ENCODE data around the gene PPT2.

Gene PPT2

DNA sequence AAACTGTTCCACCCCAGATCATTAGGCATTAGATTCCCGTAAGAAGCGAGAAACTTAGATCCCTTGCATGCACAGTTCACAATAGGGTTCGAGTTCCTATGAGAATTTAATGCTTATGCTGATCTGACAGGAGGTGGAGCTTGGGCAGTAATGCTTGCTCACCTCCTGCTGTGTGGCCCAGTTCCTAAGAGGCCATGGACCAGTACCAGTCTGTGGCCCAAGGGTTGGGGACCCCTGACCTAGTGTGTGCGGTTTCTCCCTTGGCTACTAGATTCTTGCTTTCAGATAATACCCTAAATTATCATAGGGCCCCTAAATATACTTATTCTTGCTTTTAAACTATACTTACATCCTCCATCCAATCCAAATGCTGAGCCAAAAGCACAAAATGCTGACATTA lies 40.4 kb downstream of the PPT2 start:
- Histone ChIP-seq H3K27me3 (ENCODE audit: control insufficient read depth in 5 of 5, insufficient read depth in 4 of 5, low read length in 5 of 5) (peaks cover 0 to 4% (median 0%) of the 10 kb centered on the region in 5 donors), H3K9ac (ENCODE audit: low read length in 5 of 5) (no peak overlapping the region), H3K4me1 (ENCODE audit: control insufficient read depth in 5 of 5, insufficient read depth in 5 of 5, low read length in 5 of 5) (peaks cover 25 to 71% (median 48%) of the 10 kb centered on the region in 5 donors), H3K4me3 (ENCODE audit: low read depth in 1 of 5, low read length in 5 of 5) (no peak overlapping the region), H3K36me3 (ENCODE audit: control insufficient read depth in 5 of 5, insufficient read depth in 5 of 5, low read length in 5 of 5) (peaks cover 0 to 10% (median 0%) of the 10 kb centered on the region in 5 donors), H3K9me3 (ENCODE audit: control insufficient read depth in 5 of 5, low read length in 5 of 5) (no peaks in the 10 kb centered on the region), H3K27ac (ENCODE audit: low read depth, low read length) (peak overlapping the region; percentile 97)

GRCh38 chr6:32194825-32195651 lies 41.1 kb downstream of the PPT2 start:
- Histone ChIP-seq H3K4me1 (ENCODE audit: control insufficient read depth in 5 of 5, insufficient read depth in 5 of 5, low read length in 5 of 5) (peaks cover 25 to 70% (median 47%) of the 10 kb centered on the region in 5 donors), H3K36me3 (ENCODE audit: control insufficient read depth in 5 of 5, insufficient read depth in 5 of 5, low read length in 5 of 5) (peaks cover 0 to 10% (median 0%) of the 10 kb centered on the region in 5 donors), H3K9ac (ENCODE audit: low read length in 5 of 5) (peak overlapping the region; percentile 51 to 84 (median 61)), H3K4me3 (ENCODE audit: low read depth in 1 of 5, low read length in 5 of 5) (peak overlapping the region; percentile 52 to 62 (median 60)), H3K27me3 (ENCODE audit: control insufficient read depth in 5 of 5, insufficient read depth in 4 of 5, low read length in 5 of 5) (peaks cover 0 to 4% (median 0%) of the 10 kb centered on the region in 5 donors), H3K27ac (ENCODE audit: low read depth, low read length) (peak overlapping the region; percentile 97), H3K9me3 (ENCODE audit: control insufficient read depth in 5 of 5, low read length in 5 of 5) (no peaks in the 10 kb centered on the region)

DNA sequence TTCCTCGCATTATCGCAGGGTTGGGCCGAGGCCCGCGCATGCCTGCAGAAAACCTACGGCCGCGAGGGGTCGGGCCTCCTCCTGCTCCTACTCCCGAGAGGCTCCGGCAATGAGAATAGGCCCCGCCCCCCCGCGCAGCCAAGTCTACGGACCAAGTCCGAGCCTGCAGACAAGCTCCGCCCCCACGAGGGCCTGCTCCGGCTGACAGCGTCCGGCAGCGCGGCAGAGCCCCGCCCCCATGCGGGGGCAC lies 41.6 kb downstream of the PPT2 start:
- peak overlapping the region in 2 of 5 donors; percentile 84 to 99 for H3K9ac ChIP-seq (ENCODE audit: low read length in 5 of 5)
- peaks cover 25 to 67% (median 43%) of the 10 kb centered on the region in 5 donors for H3K4me1 ChIP-seq (ENCODE audit: control insufficient read depth in 5 of 5, insufficient read depth in 5 of 5, low read length in 5 of 5)
- H3K9me3 ChIP-seq (ENCODE audit: control insufficient read depth in 5 of 5, low read length in 5 of 5), result no peaks in the 10 kb centered on the region
- H3K27ac ChIP-seq (ENCODE audit: low read depth, low read length), result peak overlapping the region; percentile 99
- H3K36me3 ChIP-seq (ENCODE audit: control insufficient read depth in 5 of 5, insufficient read depth in 5 of 5, low read length in 5 of 5), result peaks cover 0 to 10% (median 0%) of the 10 kb centered on the region in 5 donors
- peaks cover 0 to 4% (median 0%) of the 10 kb centered on the region in 5 donors for H3K27me3 ChIP-seq (ENCODE audit: control insufficient read depth in 5 of 5, insufficient read depth in 4 of 5, low read length in 5 of 5)
- H3K4me3 ChIP-seq (ENCODE audit: low read depth in 1 of 5, low read length in 5 of 5), result peak overlapping the region in 3 of 5 donors; percentile 52 to 96 (median 61)

- Histone ChIP-seq H3K27me3 (ENCODE audit: control insufficient read depth in 5 of 5, insufficient read depth in 4 of 5, low read length in 5 of 5) (peaks cover 0 to 4% (median 0%) of the 10 kb centered on the region in 5 donors), H3K4me1 (ENCODE audit: control insufficient read depth in 5 of 5, insufficient read depth in 5 of 5, low read length in 5 of 5) (peaks cover 21 to 62% (median 38%) of the 10 kb centered on the region in 5 donors), H3K4me3 (ENCODE audit: low read depth in 1 of 5, low read length in 5 of 5) (peak overlapping the region; percentile 84 to 96 (median 91)), H3K27ac (ENCODE audit: low read depth, low read length) (peak overlapping the region; percentile 99), H3K9ac (ENCODE audit: low read length in 5 of 5) (peak overlapping the region; percentile 96 to 99 (median 96)), H3K9me3 (ENCODE audit: control insufficient read depth in 5 of 5, low read length in 5 of 5) (no peaks in the 10 kb centered on the region), H3K36me3 (ENCODE audit: control insufficient read depth in 5 of 5, insufficient read depth in 5 of 5, low read length in 5 of 5) (peaks cover 0 to 12% (median 0%) of the 10 kb centered on the region in 5 donors)
Measured at GRCh38 chr6:32195902-32196681, 42.2 kb downstream of the PPT2 start.

GRCh38 chr6:32196682-32197616 lies 43.0 kb downstream of the PPT2 start:
- H3K4me3 ChIP-seq (ENCODE audit: low read depth in 1 of 5, low read length in 5 of 5), result peak overlapping the region; percentile 84 to 96 (median 91)
- peaks cover 0 to 8% (median 3%) of the 10 kb centered on the region in 5 donors for H3K27me3 ChIP-seq (ENCODE audit: control insufficient read depth in 5 of 5, insufficient read depth in 4 of 5, low read length in 5 of 5)
- peaks cover 0 to 19% (median 4%) of the 10 kb centered on the region in 5 donors for H3K36me3 ChIP-seq (ENCODE audit: control insufficient read depth in 5 of 5, insufficient read depth in 5 of 5, low read length in 5 of 5)
- peak overlapping the region; percentile 96 to 99 (median 96) for H3K9ac ChIP-seq (ENCODE audit: low read length in 5 of 5)
- H3K27ac ChIP-seq (ENCODE audit: low read depth, low read length), result peak overlapping the region; percentile 99
- no peaks in the 10 kb centered on the region for H3K9me3 ChIP-seq (ENCODE audit: control insufficient read depth in 5 of 5, low read length in 5 of 5)
- peaks cover 21 to 53% (median 32%) of the 10 kb centered on the region in 5 donors for H3K4me1 ChIP-seq (ENCODE audit: control insufficient read depth in 5 of 5, insufficient read depth in 5 of 5, low read length in 5 of 5)

GRCh38 chr6:32198345-32198696 lies 44.4 kb downstream of the PPT2 start:
- Histone ChIP-seq H3K9me3 (ENCODE audit: control insufficient read depth in 5 of 5, low read length in 5 of 5) (no peaks in the 10 kb centered on the region), H3K9ac (ENCODE audit: low read length in 5 of 5) (no peak overlapping the region), H3K27ac (ENCODE audit: low read depth, low read length) (peak overlapping the region; percentile 57), H3K4me1 (ENCODE audit: control insufficient read depth in 5 of 5, insufficient read depth in 5 of 5, low read length in 5 of 5) (peaks cover 21 to 42% (median 29%) of the 10 kb centered on the region in 5 donors), H3K4me3 (ENCODE audit: low read depth in 1 of 5, low read length in 5 of 5) (no peak overlapping the region), H3K36me3 (ENCODE audit: control insufficient read depth in 5 of 5, insufficient read depth in 5 of 5, low read length in 5 of 5) (peaks cover 0 to 28% (median 7%) of the 10 kb centered on the region in 5 donors), H3K27me3 (ENCODE audit: control insufficient read depth in 5 of 5, insufficient read depth in 4 of 5, low read length in 5 of 5) (peaks cover 0 to 9% (median 3%) of the 10 kb centered on the region in 5 donors)

DNA sequence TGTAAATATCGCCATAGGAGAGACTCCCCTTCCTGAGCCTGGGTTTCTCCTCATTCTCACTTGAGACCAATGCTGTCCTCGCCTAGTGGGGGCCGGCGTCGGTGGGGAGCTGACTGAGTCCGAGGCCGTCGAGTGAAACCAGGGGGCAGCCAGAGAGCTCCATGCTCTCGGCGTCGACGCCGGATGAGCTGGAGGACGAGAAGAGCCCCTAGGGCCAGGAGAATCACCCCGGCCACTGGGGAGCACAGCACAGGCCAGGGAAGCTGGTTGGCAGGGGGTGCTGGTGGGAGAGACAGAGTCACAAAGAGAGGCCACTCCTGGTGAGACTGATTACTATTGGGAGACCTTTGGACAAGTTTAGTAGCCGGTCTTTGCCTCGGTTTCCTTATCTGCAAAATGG lies 44.9 kb downstream of the PPT2 start:
- Histone ChIP-seq H3K27ac (ENCODE audit: low read depth, low read length) (peak overlapping the region; percentile 57), H3K4me3 (ENCODE audit: low read depth in 1 of 5, low read length in 5 of 5) (no peak overlapping the region), H3K27me3 (ENCODE audit: control insufficient read depth in 5 of 5, insufficient read depth in 4 of 5, low read length in 5 of 5) (peaks cover 0 to 11% (median 4%) of the 10 kb centered on the region in 5 donors), H3K36me3 (ENCODE audit: control insufficient read depth in 5 of 5, insufficient read depth in 5 of 5, low read length in 5 of 5) (peaks cover 0 to 33% (median 12%) of the 10 kb centered on the region in 5 donors), H3K9me3 (ENCODE audit: control insufficient read depth in 5 of 5, low read length in 5 of 5) (no peaks in the 10 kb centered on the region), H3K4me1 (ENCODE audit: control insufficient read depth in 5 of 5, insufficient read depth in 5 of 5, low read length in 5 of 5) (peaks cover 21 to 43% (median 29%) of the 10 kb centered on the region in 5 donors), H3K9ac (ENCODE audit: low read length in 5 of 5) (no peak overlapping the region)

GRCh38 chr6:32200711-32201475 lies 47.0 kb downstream of the PPT2 start:
- Histone ChIP-seq H3K9me3 (ENCODE audit: control insufficient read depth in 5 of 5, low read length in 5 of 5) (no peaks in the 10 kb centered on the region), H3K27ac (ENCODE audit: low read depth, low read length) (no peak overlapping the region), H3K9ac (ENCODE audit: low read length in 5 of 5) (no peak overlapping the region), H3K4me1 (ENCODE audit: control insufficient read depth in 5 of 5, insufficient read depth in 5 of 5, low read length in 5 of 5) (peaks cover 14 to 39% (median 17%) of the 10 kb centered on the region in 5 donors), H3K27me3 (ENCODE audit: control insufficient read depth in 5 of 5, insufficient read depth in 4 of 5, low read length in 5 of 5) (peaks cover 0 to 12% (median 6%) of the 10 kb centered on the region in 5 donors), H3K4me3 (ENCODE audit: low read depth in 1 of 5, low read length in 5 of 5) (no peak overlapping the region), H3K36me3 (ENCODE audit: control insufficient read depth in 5 of 5, insufficient read depth in 5 of 5, low read length in 5 of 5) (peaks cover 0 to 43% (median 21%) of the 10 kb centered on the region in 5 donors)

- peaks cover 2 to 26% (median 4%) of the 10 kb centered on the region in 5 donors for H3K4me1 ChIP-seq (ENCODE audit: control insufficient read depth in 5 of 5, insufficient read depth in 5 of 5, low read length in 5 of 5)
- H3K27me3 ChIP-seq (ENCODE audit: control insufficient read depth in 5 of 5, insufficient read depth in 4 of 5, low read length in 5 of 5), result peaks cover 0 to 11% (median 6%) of the 10 kb centered on the region in 5 donors
- H3K4me3 ChIP-seq (ENCODE audit: low read depth in 1 of 5, low read length in 5 of 5), result no peak overlapping the region
- peaks cover 0 to 43% (median 21%) of the 10 kb centered on the region in 5 donors for H3K36me3 ChIP-seq (ENCODE audit: control insufficient read depth in 5 of 5, insufficient read depth in 5 of 5, low read length in 5 of 5)
- H3K9ac ChIP-seq (ENCODE audit: low read length in 5 of 5), result no peak overlapping the region
- no peak overlapping the region for H3K27ac ChIP-seq (ENCODE audit: low read depth, low read length)
- no peaks in the 10 kb centered on the region for H3K9me3 ChIP-seq (ENCODE audit: control insufficient read depth in 5 of 5, low read length in 5 of 5)
Measured at GRCh38 chr6:32202186-32202585, 48.2 kb downstream of the PPT2 start.

Measured in subcutaneous abdominal adipose tissue (tissue), 5 donors.